ENCODE results near the gene MSRB2. TPM values are rescaled to one million over a fixed set of nuclear protein-coding genes. Genes with fewer than 3 reads are reported as not detected.
A peak's percentile ranks its signal among the peaks of the same experiment; 100 is the strongest.

MSRB2 gene
- 12.5 and 15.3 TPM in 2 replicates for polyA plus RNA-seq
- polyA minus RNA-seq, result 14.6 and 15.2 TPM in 2 replicates

GRCh38 chr10:23095404-23095965 lies at the start of gene MSRB2:
TSS of gene MSRB2 (plus strand) at chr10:23095579. CDS start at chr10:23095609, 30 bp downstream.
- Histone ChIP-seq H2AFZ (ENCODE audit: low read depth, low read length) (peak within 1 kb of the TSS; percentile 74), H3K9me2 (ENCODE audit: insufficient read depth, low read length) (no peaks in the 10 kb centered on the region), H4K20me1 (ENCODE audit: insufficient read depth) (no peaks in the 10 kb centered on the region), H3K36me3 (ENCODE audit: insufficient read depth, low read length) (no peaks in the 10 kb centered on the region), H3K9ac (ENCODE audit: low read length) (peak within 1 kb of the TSS; percentile 75), H3K27me3 (ENCODE audit: insufficient read depth, low read depth, low read length) (no peaks in the 10 kb centered on the region), H3K79me2 (replicated peaks; ENCODE audit: insufficient read depth, low read length) (peaks cover 9% of the 10 kb centered on the region), H3K27ac (ENCODE audit: low read length) (peak within 1 kb of the TSS; percentile 50), H3K4me2 (ENCODE audit: low read length) (peak within 1 kb of the TSS; percentile 45), H3K9me3 (ENCODE audit: low read length) (no peaks in the 10 kb centered on the region), H3F3A (ENCODE audit: insufficient read depth, low read length, poor library complexity, severe bottlenecking) (peaks cover 3% of the 10 kb centered on the region), H3K4me3 (ENCODE audit: low read length) (peak within 1 kb of the TSS; percentile 69)
- TF ChIP-seq POLR2AphosphoS5 (IDR thresholded peaks at IDR 0.05), result peak; percentile 55
- peak; percentile 27 for TF ChIP-seq MXI1 (conservative IDR thresholded peaks at IDR 0.05; ENCODE audit: poor library complexity, severe bottlenecking)
- TF ChIP-seq TAF1 (IDR thresholded peaks at IDR 0.05; ENCODE audit: low read depth), result no peak

- no peaks in the 10 kb centered on the region for H3K9me3 ChIP-seq (ENCODE audit: low read length)
- no peak overlapping the region for H3K4me2 ChIP-seq (ENCODE audit: low read length)
- H3K27ac ChIP-seq (ENCODE audit: low read length), result no peak overlapping the region
- H3K4me3 ChIP-seq (ENCODE audit: low read length), result no peak overlapping the region
- H3F3A ChIP-seq (ENCODE audit: insufficient read depth, low read length, poor library complexity, severe bottlenecking), result no peaks in the 10 kb centered on the region
- H4K20me1 ChIP-seq (ENCODE audit: insufficient read depth), result no peaks in the 10 kb centered on the region
- H3K27me3 ChIP-seq (ENCODE audit: insufficient read depth, low read depth, low read length), result no peaks in the 10 kb centered on the region
- no peak overlapping the region for H3K9ac ChIP-seq (ENCODE audit: low read length)
- H3K79me2 ChIP-seq (replicated peaks; ENCODE audit: insufficient read depth, low read length), result no peaks in the 10 kb centered on the region
- no peak for TF ChIP-seq MXI1 (conservative IDR thresholded peaks at IDR 0.05; ENCODE audit: poor library complexity, severe bottlenecking)
- TF ChIP-seq EP300 (conservative IDR thresholded peaks at IDR 0.05; ENCODE audit: poor library complexity, severe bottlenecking), result no peak
- TF ChIP-seq REST (IDR thresholded peaks at IDR 0.05; ENCODE audit: borderline replicate concordance), result no peak
- no peak for TF ChIP-seq EZH2 (IDR thresholded peaks at IDR 0.05; ENCODE audit: borderline replicate concordance, insufficient read depth, low read length, poor library complexity, severe bottlenecking)
- TF ChIP-seq TAF1 (IDR thresholded peaks at IDR 0.05; ENCODE audit: low read depth), result no peak
- TF ChIP-seq SMC3 (conservative IDR thresholded peaks at IDR 0.05; ENCODE audit: poor library complexity), result no peak
- no peak for TF ChIP-seq CTCF (IDR thresholded peaks at IDR 0.05; ENCODE audit: poor library complexity, severe bottlenecking)
- TF ChIP-seq RAD21 (conservative IDR thresholded peaks at IDR 0.05), result no peak
- no peak for TF ChIP-seq POLR2AphosphoS5 (IDR thresholded peaks at IDR 0.05)
- no peaks in the 10 kb centered on the region for H3K9me2 ChIP-seq (ENCODE audit: insufficient read depth, low read length)
- no peaks in the 10 kb centered on the region for H3K36me3 ChIP-seq (ENCODE audit: insufficient read depth, low read length)
- no peak overlapping the region for H2AFZ ChIP-seq (ENCODE audit: low read depth, low read length)
Observed at GRCh38 chr10:23046027-23046426, 49.4 kb upstream of the MSRB2 start.

All from neural cell (in vitro differentiated cells).